GM12878 (cell line): Measurements from ENCODE around the gene GPALPP1. TPM values are rescaled to one million over a fixed set of nuclear protein-coding genes. Genes with fewer than 3 reads are reported as not detected.

Experiments
- ATAC-seq: fragments of 200-7000 bp; cut with Tn5 transposase; 3 replicates; pipeline ENCODE4 v1.9.1; 2020; ENCODE audit warnings: mild to moderate bottlenecking, moderate library complexity
- BruUV-seq: library from RNA; stranded (reverse); fragments of 400-500 nt; replicated peaks from 2 replicates; lab custom pipeline; 2021; lab: Mats Ljungman, UMichigan
- CTCF ChIA-PET: fragments of 300-600 bp; sonication (Branson Sonifier 250); formaldehyde crosslinking; extraction: SDS; loops from one replicate; lab custom pipeline; 2021; ENCODE audit warnings: inconsistent platforms; lab: Yijun Ruan, JAX
- POLR2A ChIA-PET: fragments of 350-600 bp; formaldehyde crosslinking; extraction: SDS; loops from one replicate; lab custom pipeline; 2021; ENCODE audit warnings: inconsistent platforms; lab: Charles Lee
- RAD21 ChIA-PET: fragments of 300-600 bp; sonication (Branson Sonifier 250); formaldehyde crosslinking; loops from one replicate; lab custom pipeline; 2023; ENCODE audit warnings: antibody characterized with exemption; ENCODE audit not compliant: unreplicated experiment; lab: Charles Lee
- SMC1A ChIA-PET: fragments of 300-600 bp; sonication (Branson Sonifier 250); formaldehyde crosslinking; loops from one replicate; lab custom pipeline; 2023; ENCODE audit not compliant: unreplicated experiment, uncharacterized antibody; lab: Charles Lee
- DNase-seq: peaks from one replicate; pipeline ENCODE4 v3.0.0-alpha.2; 2011; ENCODE audit warnings: low read depth, low spot score
- FAIRE-seq: peaks from 3 replicates; lab custom pipeline; 2011; peaks lifted over from hg19 to GRCh38; lab: Jason Lieb, UNC
- H2AFZ ChIP-seq: 2 replicates; pipeline ENCODE4 v1.6.0; 2011; ENCODE audit warnings: low read depth, low read length, control low read depth; ENCODE audit not compliant: control insufficient read depth
- H3K27ac ChIP-seq: 2 replicates; pipeline ENCODE4 v1.5.1; 2011; ENCODE audit warnings: control low read depth; ENCODE audit not compliant: control insufficient read depth, insufficient read depth
- H3K27me3 ChIP-seq, 2 experiments: replicated peaks in 1 of 2; 2 replicates each; pipeline versions ENCODE4 v1.6.0 to v1.6.1; 2011; ENCODE audit warnings: low read length in 1 of 2; ENCODE audit not compliant: control insufficient read depth in 2 of 2, insufficient read depth in 2 of 2
- H3K36me3 ChIP-seq, 2 experiments: 2 replicates each; pipeline ENCODE4 v1.5.1; 2011; ENCODE audit warnings: low read length in 1 of 2; ENCODE audit not compliant: control insufficient read depth in 2 of 2, insufficient read depth in 2 of 2
- H3K4me1 ChIP-seq: 2 replicates; pipeline ENCODE4 v1.6.1; 2011; ENCODE audit warnings: mild to moderate bottlenecking, low read length, moderate library complexity, mixed read lengths; ENCODE audit not compliant: control insufficient read depth, insufficient read depth
- H3K4me2 ChIP-seq: 2 replicates; pipeline ENCODE4 v1.6.0; 2011; ENCODE audit warnings: control low read depth; ENCODE audit not compliant: control insufficient read depth, insufficient read depth
- H3K4me3 ChIP-seq: fragments of 200-600 bp; sonication (generic); 2 replicates; pipeline ENCODE4 v1.5.1; 2016
- H3K79me2 ChIP-seq: 2 replicates; pipeline ENCODE4 v1.6.0; 2011; ENCODE audit warnings: low read length; ENCODE audit not compliant: control insufficient read depth, insufficient read depth
- H3K9ac ChIP-seq: 2 replicates; pipeline ENCODE4 v1.8.0; 2011; ENCODE audit warnings: low read length, control low read depth, mixed read lengths; ENCODE audit not compliant: control insufficient read depth, insufficient read depth
- H3K9me3 ChIP-seq: replicated peaks from 3 replicates; pipeline ENCODE4 v1.5.1; 2011; ENCODE audit warnings: mild to moderate bottlenecking, low read length; ENCODE audit not compliant: control insufficient read depth, insufficient read depth
- H4K20me1 ChIP-seq: 2 replicates; pipeline ENCODE4 v1.6.0; 2011; ENCODE audit not compliant: control insufficient read depth, insufficient read depth
- FOS ChIP-seq: IDR thresholded peaks from 3 replicates; pipeline ENCODE4 v1.6.1; 2011; ENCODE audit warnings: borderline replicate concordance; ENCODE audit not compliant: insufficient read length; ENCODE audit errors: extremely low read depth
- HDAC6 ChIP-seq: fragments of 200-600 bp; sonication (generic); IDR thresholded peaks from one replicate; pipeline ENCODE4 v1.8.0; 2017; ENCODE audit warnings: antibody characterized with exemption; ENCODE audit not compliant: unreplicated experiment
- JUND ChIP-seq: IDR thresholded peaks from 2 replicates; pipeline ENCODE4 v1.6.1; 2012; ENCODE audit warnings: low read depth, mild to moderate bottlenecking, low read length, improper control_type of control experiment, moderate library complexity
- NFYB ChIP-seq: IDR thresholded peaks from 2 replicates; pipeline ENCODE4 v1.6.1; 2011; ENCODE audit warnings: low read depth, mild to moderate bottlenecking, low read length, improper control_type of control experiment, moderate library complexity; ENCODE audit not compliant: insufficient read depth
- NR2F1 ChIP-seq: fragments of 450-650 bp; conservative IDR thresholded peaks from 2 replicates; pipeline ENCODE4 v1.6.1; 2017; ENCODE audit warnings: mild to moderate bottlenecking
- STAT3 ChIP-seq: IDR thresholded peaks from 2 replicates; pipeline ENCODE4 v1.6.1; 2011; ENCODE audit warnings: low read depth, low read length, improper control_type of control experiment
- TCF3 ChIP-seq: IDR thresholded peaks from 2 replicates; pipeline ENCODE4 v1.6.1; 2012; ENCODE audit warnings: low read depth, mild to moderate bottlenecking, low read length, borderline replicate concordance; ENCODE audit not compliant: insufficient read depth
- WGBS: methylation state at CpG from one replicate; pipeline ENCODE4 v1.1.6; 2016; ENCODE audit warnings: low lambda C conversion rate; ENCODE audit not compliant: insufficient replicate concordance, insufficient coverage; ENCODE audit errors: missing lambda C conversion rate; 5-methylcytosine and 5-hydroxymethylcytosine counted together
- in situ Hi-C: fragments of 300-500 bp; cut with MboI; formaldehyde crosslinking; loops from 9 replicates; pipeline ENCODE4 v1.14.3; 2018; ENCODE audit warnings: mixed read lengths
- intact Hi-C: fragments of 100-400 bp; cut with micrococcal nuclease; formaldehyde crosslinking; loops from one replicate; pipeline ENCODE4 v1.14.2; 2022; ENCODE audit not compliant: unreplicated experiment
- polyA plus RNA-seq, 11 experiments: library from polyadenylated mRNA; depleted of rRNA in 4 of 11; unstranded in 6 of 11; stranded (reverse) in 5 of 11; fragments of >200 nt; fragmentation: Nextera tagmentation in 4 of 11; fragmentation: Illumina TruSeq in 1 of 11; extraction: Ambion mirVana in 4 of 11; extraction: Trizol in 1 of 11; gene quantifications; 1 replicate in 1 of 11; 2 replicates in 10 of 11; pipeline versions ENCODE4 v1.2.1 to v1.2.3, GENCODE V29; 2011 to 2016; ENCODE audit warnings: inconsistent platforms in 2 of 11, missing spikeins in 2 of 11, low read depth in 1 of 11
- total RNA-seq, 4 experiments: library from RNA; depleted of rRNA in 3 of 4; stranded (reverse); fragments of >200 nt in 3 of 4; fragmentation: Illumina TruSeq in 1 of 4; extraction: Trizol in 1 of 4; gene quantifications; 2 replicates each; pipeline versions ENCODE4 v1.2.1 to v1.2.3, GENCODE V29; 2013 to 2021
- TF ChIP-seq, protein P1 (sequence below): IDR thresholded peaks from 2 replicates; pipeline ENCODE4 v1.6.1; 2011; ENCODE audit warnings: mild to moderate bottlenecking, low read depth, low read length, moderate library complexity; ENCODE audit not compliant: insufficient replicate concordance
- TF ChIP-seq, protein P2 (sequence below): fragments of 150-350 bp; IDR thresholded peaks from 2 replicates; pipeline ENCODE4 v1.6.1; 2016; ENCODE audit warnings: low read depth, low read length
- TF ChIP-seq, protein P3 (sequence below): IDR thresholded peaks from 2 replicates; pipeline ENCODE4 v1.6.1; 2011; ENCODE audit warnings: borderline replicate concordance, low read depth, mild to moderate bottlenecking, moderate library complexity, mixed read lengths, low read length; ENCODE audit not compliant: insufficient read depth; ENCODE audit errors: extremely low read length

GPALPP1 gene
- total and polyA plus RNA-seq, 10 of the 15 experiments (the other 5 are each of a cell fraction or from before 2014, with no cell fraction given) = 14.2 to 32.4 (median 27.9) TPM

DNA sequence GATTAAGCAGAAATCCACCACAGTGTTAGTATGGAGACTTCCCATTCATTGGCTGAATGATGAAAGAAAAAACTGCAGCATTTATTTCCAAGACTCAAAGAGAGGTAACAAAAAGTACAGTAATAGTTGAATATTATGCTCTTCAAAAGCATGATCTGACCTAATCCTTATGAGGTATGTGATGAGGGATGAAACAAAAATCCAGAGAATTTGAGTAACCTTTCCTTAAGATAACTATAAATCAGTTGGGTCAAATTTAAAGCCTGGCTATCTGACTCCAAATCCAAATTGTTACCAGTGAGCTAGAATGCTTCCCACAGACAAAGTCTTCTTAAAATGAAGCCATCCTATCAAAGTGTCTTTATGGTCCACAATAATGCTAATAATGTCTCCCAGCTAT lies 38.2 kb upstream of the GPALPP1 start:
- CTCF ChIA-PET = interaction anchor here (0.6 to 1.3 kb wide), 3 partner anchors 18 to 35 kb away, joined by 3 read pairs; no protein-coding TSS in a partner anchor
- Histone ChIP-seq H4K20me1 (no peaks in the 10 kb centered on the region), H2AFZ (no peak overlapping the region), H3K79me2 (no peaks in the 10 kb centered on the region), H3K4me2 (no peak overlapping the region), H3K27ac (no peak overlapping the region), H3K36me3 (no peaks in the 10 kb centered on the region), H3K4me3 (no peak overlapping the region), H3K9me3 (no peaks in the 10 kb centered on the region), H3K27me3 (no peaks in the 10 kb centered on the region), H3K9ac (no peak overlapping the region), H3K4me1 (no peaks in the 10 kb centered on the region)
- ATAC-seq (no peak), FAIRE-seq (no peak), DNase-seq (no peak)
- POLR2A ChIA-PET = interaction anchor here (0.6 kb wide), 1 partner anchor 187 kb away, joined by 5 read pairs; no protein-coding TSS in a partner anchor
- in situ Hi-C loops = no loop called here
- intact Hi-C loops = no loop called here
- BruUV-seq = no TSS peak
- SMC1A ChIA-PET = no interaction called here
- RAD21 ChIA-PET = interaction anchor here (1.2 kb wide), 1 partner anchor 11 kb away, joined by 3 read pairs; no protein-coding TSS in a partner anchor
- no peak for TF ChIP-seq JUND
- TF ChIP-seq, protein P1, sequence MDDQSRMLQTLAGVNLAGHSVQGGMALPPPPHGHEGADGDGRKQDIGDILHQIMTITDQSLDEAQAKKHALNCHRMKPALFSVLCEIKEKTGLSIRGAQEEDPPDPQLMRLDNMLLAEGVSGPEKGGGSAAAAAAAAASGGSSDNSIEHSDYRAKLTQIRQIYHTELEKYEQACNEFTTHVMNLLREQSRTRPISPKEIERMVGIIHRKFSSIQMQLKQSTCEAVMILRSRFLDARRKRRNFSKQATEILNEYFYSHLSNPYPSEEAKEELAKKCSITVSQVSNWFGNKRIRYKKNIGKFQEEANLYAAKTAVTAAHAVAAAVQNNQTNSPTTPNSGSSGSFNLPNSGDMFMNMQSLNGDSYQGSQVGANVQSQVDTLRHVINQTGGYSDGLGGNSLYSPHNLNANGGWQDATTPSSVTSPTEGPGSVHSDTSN = no peak
- TF ChIP-seq HDAC6 = no peak
- TF ChIP-seq NR2F1 = no peak

DNA sequence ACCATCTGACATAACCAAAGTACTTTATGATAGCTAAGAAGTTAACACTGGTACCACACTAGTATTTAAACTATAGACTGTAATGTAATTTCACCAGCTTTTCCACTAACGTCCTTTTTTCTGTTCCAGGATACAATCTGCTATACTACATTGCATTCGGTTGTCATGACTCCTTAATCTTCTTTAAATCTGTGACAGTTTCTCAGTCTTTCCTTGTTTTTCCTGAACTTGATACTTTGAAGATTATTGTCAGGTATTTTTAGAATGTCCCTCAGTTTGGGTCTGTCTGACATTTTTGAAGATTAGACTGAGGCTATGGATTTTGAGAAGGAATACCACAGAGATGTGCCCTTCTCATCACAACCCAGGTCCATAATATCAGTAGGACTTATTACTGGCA lies 36.7 kb upstream of the GPALPP1 start:
- DNase-seq (no peak), ATAC-seq (no peak), FAIRE-seq (no peak)
- H4K20me1 ChIP-seq = no peaks in the 10 kb centered on the region
- no peaks in the 10 kb centered on the region for H3K4me1 ChIP-seq
- RAD21 ChIA-PET = no interaction called here
- H3K27ac ChIP-seq = no peak overlapping the region
- BruUV-seq = no TSS peak
- no peak overlapping the region for H2AFZ ChIP-seq
- H3K4me3 ChIP-seq = no peak overlapping the region
- 93% methylated on average over 2 of the region's 2 CpGs for WGBS
- no peak overlapping the region for H3K4me2 ChIP-seq
- SMC1A ChIA-PET = interaction anchor here (1.3 kb wide), 2 partner anchors 21 to 24 kb away, joined by 3 read pairs; no protein-coding TSS in a partner anchor
- in situ Hi-C loops (no loop called here), intact Hi-C loops (no loop called here)
- H3K36me3 ChIP-seq = no peaks in the 10 kb centered on the region
- H3K9ac ChIP-seq = no peak overlapping the region
- no peaks in the 10 kb centered on the region for H3K27me3 ChIP-seq
- CTCF ChIA-PET = interaction anchor here (0.9 kb wide), 1 partner anchor 35 kb away, joined by 3 read pairs; no protein-coding TSS in a partner anchor
- no peaks in the 10 kb centered on the region for H3K79me2 ChIP-seq
- H3K9me3 ChIP-seq = no peaks in the 10 kb centered on the region
- POLR2A ChIA-PET = no interaction called here
- TF ChIP-seq TCF3 (no peak), FOS (no peak), STAT3 (no peak), NFYB (no peak)
- TF ChIP-seq, protein P2, sequence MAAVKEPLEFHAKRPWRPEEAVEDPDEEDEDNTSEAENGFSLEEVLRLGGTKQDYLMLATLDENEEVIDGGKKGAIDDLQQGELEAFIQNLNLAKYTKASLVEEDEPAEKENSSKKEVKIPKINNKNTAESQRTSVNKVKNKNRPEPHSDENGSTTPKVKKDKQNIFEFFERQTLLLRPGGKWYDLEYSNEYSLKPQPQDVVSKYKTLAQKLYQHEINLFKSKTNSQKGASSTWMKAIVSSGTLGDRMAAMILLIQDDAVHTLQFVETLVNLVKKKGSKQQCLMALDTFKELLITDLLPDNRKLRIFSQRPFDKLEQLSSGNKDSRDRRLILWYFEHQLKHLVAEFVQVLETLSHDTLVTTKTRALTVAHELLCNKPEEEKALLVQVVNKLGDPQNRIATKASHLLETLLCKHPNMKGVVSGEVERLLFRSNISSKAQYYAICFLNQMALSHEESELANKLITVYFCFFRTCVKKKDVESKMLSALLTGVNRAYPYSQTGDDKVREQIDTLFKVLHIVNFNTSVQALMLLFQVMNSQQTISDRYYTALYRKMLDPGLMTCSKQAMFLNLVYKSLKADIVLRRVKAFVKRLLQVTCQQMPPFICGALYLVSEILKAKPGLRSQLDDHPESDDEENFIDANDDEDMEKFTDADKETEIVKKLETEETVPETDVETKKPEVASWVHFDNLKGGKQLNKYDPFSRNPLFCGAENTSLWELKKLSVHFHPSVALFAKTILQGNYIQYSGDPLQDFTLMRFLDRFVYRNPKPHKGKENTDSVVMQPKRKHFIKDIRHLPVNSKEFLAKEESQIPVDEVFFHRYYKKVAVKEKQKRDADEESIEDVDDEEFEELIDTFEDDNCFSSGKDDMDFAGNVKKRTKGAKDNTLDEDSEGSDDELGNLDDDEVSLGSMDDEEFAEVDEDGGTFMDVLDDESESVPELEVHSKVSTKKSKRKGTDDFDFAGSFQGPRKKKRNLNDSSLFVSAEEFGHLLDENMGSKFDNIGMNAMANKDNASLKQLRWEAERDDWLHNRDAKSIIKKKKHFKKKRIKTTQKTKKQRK = no peak
- TF ChIP-seq, protein P3, sequence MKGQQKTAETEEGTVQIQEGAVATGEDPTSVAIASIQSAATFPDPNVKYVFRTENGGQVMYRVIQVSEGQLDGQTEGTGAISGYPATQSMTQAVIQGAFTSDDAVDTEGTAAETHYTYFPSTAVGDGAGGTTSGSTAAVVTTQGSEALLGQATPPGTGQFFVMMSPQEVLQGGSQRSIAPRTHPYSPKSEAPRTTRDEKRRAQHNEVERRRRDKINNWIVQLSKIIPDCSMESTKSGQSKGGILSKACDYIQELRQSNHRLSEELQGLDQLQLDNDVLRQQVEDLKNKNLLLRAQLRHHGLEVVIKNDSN = no peak
